ENCODE data around the gene LRRC25. TPM values are rescaled to one million over a fixed set of nuclear protein-coding genes. Genes with fewer than 3 reads are reported as not detected.
A peak's percentile ranks its signal among the peaks of the same experiment; 100 is the strongest.

LRRC25 gene
- total and polyA plus RNA-seq, 10 donors = 14.6 to 164 (median 87.3) TPM

GRCh38 chr19:18345296-18345695, 52.1 kb downstream of the LRRC25 start:
- H3K27ac ChIP-seq = no peak overlapping the region
- WGBS, 5 donors = 88 to 98% (median 95%) methylated on average over 6 of the region's 6 CpGs
- peaks cover 0 to 63% (median 7%) of the 10 kb centered on the region in 6 donors for H3K36me3 ChIP-seq
- DNase-seq = no peak
- intact Hi-C loops (cut with DNase I; ENCODE audit: low total_unique reads) = loop anchor here (5.0 kb wide), 1 partner anchor 67 kb away; no protein-coding TSS in a partner anchor
- H3K4me1 ChIP-seq = peaks cover 3 to 34% (median 19%) of the 10 kb centered on the region in 6 donors
- H3K4me3 ChIP-seq = no peak overlapping the region
- no peaks in the 10 kb centered on the region for H3K27me3 ChIP-seq (replicated peaks in 1 of 7)
- TF ChIP-seq POLR2AphosphoS5 (IDR thresholded peaks at IDR 0.05) (no peak), CTCF (IDR thresholded peaks at IDR 0.05 in 8 of 11, conservative IDR thresholded peaks at IDR 0.05 in 3 of 11) (no peak), POLR2A (IDR thresholded peaks at IDR 0.05) (no peak)
- no peaks in the 10 kb centered on the region for H3K9me3 ChIP-seq

DNA sequence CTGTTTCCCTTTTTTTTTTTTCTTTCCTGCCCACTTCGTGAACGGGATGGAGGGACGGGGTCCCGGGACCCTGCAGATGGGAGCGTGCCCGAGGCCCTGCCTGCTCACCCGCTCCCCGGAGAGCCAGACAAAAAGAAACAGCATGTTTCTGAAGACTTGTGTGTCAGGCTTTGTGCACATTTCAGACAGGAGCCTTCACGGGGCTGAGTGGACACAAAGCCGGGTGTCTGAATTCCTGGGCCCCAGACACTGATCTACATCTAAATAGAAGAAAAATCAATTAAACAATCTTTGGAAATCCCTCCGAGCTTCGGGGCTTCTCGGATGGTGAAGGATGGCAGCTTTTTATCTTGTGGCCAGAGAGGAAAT, 52.9 kb downstream of the LRRC25 start:
- peak overlapping the region in 3 of 8 donors; percentile 5 to 16 (median 6) for H3K27ac ChIP-seq
- intact Hi-C loops (cut with DNase I; ENCODE audit: low total_unique reads) = no loop called here
- no peaks in the 10 kb centered on the region for H3K27me3 ChIP-seq (replicated peaks in 1 of 7)
- WGBS, 5 donors = 74 to 87% (median 80%) methylated on average over 13 of the region's 13 CpGs
- DNase-seq = no peak
- H3K9me3 ChIP-seq = no peaks in the 10 kb centered on the region
- no peak overlapping the region for H3K4me3 ChIP-seq
- H3K4me1 ChIP-seq = peaks cover 8 to 41% (median 24%) of the 10 kb centered on the region in 6 donors
- no peak for TF ChIP-seq POLR2A (IDR thresholded peaks at IDR 0.05)
- TF ChIP-seq CTCF (IDR thresholded peaks at IDR 0.05 in 8 of 11, conservative IDR thresholded peaks at IDR 0.05 in 3 of 11) = no peak
- no peak for TF ChIP-seq POLR2AphosphoS5 (IDR thresholded peaks at IDR 0.05)
- H3K36me3 ChIP-seq = peaks cover 0 to 58% (median 6%) of the 10 kb centered on the region in 6 donors

- Histone ChIP-seq H3K27ac (peak overlapping the region in 2 of 8 donors; percentile 14 to 33), H3K36me3 (peaks cover 0 to 43% (median 6%) of the 10 kb centered on the region in 6 donors), H3K27me3 (replicated peaks in 1 of 7) (no peaks in the 10 kb centered on the region), H3K9me3 (no peaks in the 10 kb centered on the region), H3K4me1 (peaks cover 10 to 61% (median 25%) of the 10 kb centered on the region in 6 donors), H3K4me3 (no peak overlapping the region)
- intact Hi-C loops (cut with DNase I; ENCODE audit: low total_unique reads) = no loop called here
- no peak for DNase-seq
- 70 to 84% (median 72%) methylated on average over 7 to 8 of the region's 8 CpGs for WGBS, 5 donors
- no peak for TF ChIP-seq POLR2AphosphoS5 (IDR thresholded peaks at IDR 0.05)
Observed at GRCh38 chr19:18342090-18342632, 55.3 kb downstream of the LRRC25 start.

Small RNAs within 50 kb of the gene (microRNA-seq; reads per million reads assigned to microRNA genes)
- gene MIR3189 = 0 reads per million in 3 donors

Small RNAs within 50 kb of the gene (small RNA-seq; reads per million reads assigned to genes)
- gene MIR3189 = 0 reads per million in 4 donors

Other genes with a start within 250 kb of the LRRC25 start
- gene PIK3R2, start 244.5 kb downstream of the LRRC25 start, total RNA-seq = 10 to 100 TPM in 6 of 7 donors, 1 to 10 TPM in 1; 6.6 to 22.7 (median 16.3) TPM
- gene PIK3R2, start 244.5 kb downstream of the LRRC25 start, polyA plus RNA-seq = 1 to 10 TPM; 4.2 to 5.1 (median 4.9) TPM
- gene IFI30, start 223.8 kb downstream of the LRRC25 start, total RNA-seq = 100 to 1,000 TPM; 206 to 475 (median 330) TPM
- gene IFI30, start 223.8 kb downstream of the LRRC25 start, polyA plus RNA-seq = 100 to 1,000 TPM; 234 to 299 (median 274) TPM
- 10 to 100 TPM in 3 of 7 donors, 1 to 10 TPM in 4; 7.8 to 14.1 (median 9.9) TPM for gene MPV17L2, start 204.4 kb downstream of the LRRC25 start, total RNA-seq
- gene MPV17L2, start 204.4 kb downstream of the LRRC25 start, polyA plus RNA-seq = 10 to 100 TPM; 12.1 to 15.4 (median 12.3) TPM
- gene RAB3A, start 193.6 kb downstream of the LRRC25 start, total RNA-seq = 1 to 10 TPM; 1.4 to 6.6 (median 3.3) TPM
- gene RAB3A, start 193.6 kb downstream of the LRRC25 start, polyA plus RNA-seq = 1 to 10 TPM in 2 of 3 donors, under 1 TPM in 1; 0.72 to 1.7 (median 1.3) TPM
- 1 to 10 TPM in 6 of 7 donors, under 1 TPM in 1; 0.60 to 7.6 (median 3.3) TPM for gene PDE4C, start 171.2 kb downstream of the LRRC25 start, total RNA-seq
- gene PDE4C, start 171.2 kb downstream of the LRRC25 start, polyA plus RNA-seq = 1 to 10 TPM in 1 of 3 donors, under 1 TPM in 2; 0.07 to 1.2 (median 0.61) TPM
- gene IQCN, start 123.2 kb downstream of the LRRC25 start, total RNA-seq = 10 to 100 TPM in 3 of 7 donors, 1 to 10 TPM in 4; 4.7 to 17.1 (median 8.6) TPM
- 10 to 100 TPM in 1 of 3 donors, 1 to 10 TPM in 2; 1.4 to 15.6 (median 7.8) TPM for gene IQCN, start 123.2 kb downstream of the LRRC25 start, polyA plus RNA-seq
- 100 to 1,000 TPM; 119 to 232 (median 159) TPM for gene JUND, start 116.0 kb downstream of the LRRC25 start, total RNA-seq
- gene JUND, start 116.0 kb downstream of the LRRC25 start, polyA plus RNA-seq = 10 to 100 TPM; 47.5 to 86.5 (median 75.6) TPM
- 10 to 100 TPM; 55.8 to 86.5 (median 65.1) TPM for gene LSM4, start 74.5 kb downstream of the LRRC25 start, total RNA-seq
- 100 to 1,000 TPM in 2 of 3 donors, 10 to 100 TPM in 1; 91.6 to 192 (median 151) TPM for gene LSM4, start 74.5 kb downstream of the LRRC25 start, polyA plus RNA-seq
- 10 to 100 TPM; 20.2 to 65.6 (median 45.1) TPM for gene PGPEP1, start 57.0 kb downstream of the LRRC25 start, total RNA-seq
- 10 to 100 TPM in 1 of 3 donors, 1 to 10 TPM in 2; 9.3 to 17.3 (median 9.6) TPM for gene PGPEP1, start 57.0 kb downstream of the LRRC25 start, polyA plus RNA-seq
- gene GDF15, start 11.5 kb downstream of the LRRC25 start, total RNA-seq = 10 to 100 TPM in 2 of 7 donors, 1 to 10 TPM in 5; 1.9 to 34.3 (median 4.3) TPM
- gene GDF15, start 11.5 kb downstream of the LRRC25 start, polyA plus RNA-seq = 10 to 100 TPM in 1 of 3 donors, under 1 TPM in 2; 0.77 to 15.9 (median 0.96) TPM
- gene SSBP4, start 21.8 kb upstream of the LRRC25 start, total RNA-seq = 100 to 1,000 TPM in 1 of 7 donors, 10 to 100 TPM in 6; 56.3 to 103 (median 82.4) TPM
- 100 to 1,000 TPM in 1 of 3 donors, 10 to 100 TPM in 2; 80.6 to 143 (median 94.9) TPM for gene SSBP4, start 21.8 kb upstream of the LRRC25 start, polyA plus RNA-seq
- 10 to 100 TPM; 37.5 to 82.3 (median 44.4) TPM for gene ISYNA1, start 40.5 kb upstream of the LRRC25 start, total RNA-seq
- gene ISYNA1, start 40.5 kb upstream of the LRRC25 start, polyA plus RNA-seq = 10 to 100 TPM; 31.7 to 58.2 (median 49.0) TPM
- 10 to 100 TPM; 23.0 to 44.8 (median 32.1) TPM for gene ELL, start 124.4 kb upstream of the LRRC25 start, total RNA-seq
- gene ELL, start 124.4 kb upstream of the LRRC25 start, polyA plus RNA-seq = 10 to 100 TPM in 1 of 3 donors, 1 to 10 TPM in 2; 4.5 to 14.2 (median 7.9) TPM
- 100 to 1,000 TPM; 183 to 309 (median 203) TPM for gene FKBP8, start 146.0 kb upstream of the LRRC25 start, total RNA-seq
- gene FKBP8, start 146.0 kb upstream of the LRRC25 start, polyA plus RNA-seq = 100 to 1,000 TPM; 131 to 276 (median 141) TPM
- gene KXD1, start 160.2 kb upstream of the LRRC25 start, total RNA-seq = 10 to 100 TPM; 63.9 to 90.9 (median 75.7) TPM
- gene KXD1, start 160.2 kb upstream of the LRRC25 start, polyA plus RNA-seq = 10 to 100 TPM; 65.9 to 78.5 (median 68.9) TPM
- 1,000 to 10,000 TPM in 3 of 7 donors, 100 to 1,000 TPM in 4; 650 to 1,362 (median 985) TPM for gene UBA52, start 174.2 kb upstream of the LRRC25 start, total RNA-seq
- gene UBA52, start 174.2 kb upstream of the LRRC25 start, polyA plus RNA-seq = 1,000 to 10,000 TPM; 1,341 to 2,132 (median 1,852) TPM
- gene REX1BD, start 191.2 kb upstream of the LRRC25 start, total RNA-seq = 100 to 1,000 TPM in 1 of 7 donors, 10 to 100 TPM in 6; 65.4 to 103 (median 78.7) TPM
- 100 to 1,000 TPM; 127 to 182 (median 160) TPM for gene REX1BD, start 191.2 kb upstream of the LRRC25 start, polyA plus RNA-seq
- gene CRLF1, start 209.2 kb upstream of the LRRC25 start, total RNA-seq = 1 to 10 TPM in 4 of 7 donors, under 1 TPM in 2, not detected in 1; 0.20 to 7.0 (median 1.1) TPM
- 1 to 10 TPM; 5.2 to 8.0 (median 6.3) TPM for gene CRLF1, start 209.2 kb upstream of the LRRC25 start, polyA plus RNA-seq
- gene TMEM59L, start 215.2 kb upstream of the LRRC25 start, total RNA-seq = under 1 TPM in 2 of 7 donors, not detected in 5; 0.28 to 0.49 TPM
- under 1 TPM; 0.15 to 0.74 (median 0.50) TPM for gene TMEM59L, start 215.2 kb upstream of the LRRC25 start, polyA plus RNA-seq
- 10 to 100 TPM in 4 of 7 donors, 1 to 10 TPM in 3; 4.4 to 23.1 (median 10.3) TPM for gene KLHL26, start 239.4 kb upstream of the LRRC25 start, total RNA-seq
- 1 to 10 TPM; 1.7 to 3.5 (median 2.2) TPM for gene KLHL26, start 239.4 kb upstream of the LRRC25 start, polyA plus RNA-seq

All from spleen (tissue), 11 donors.